K562 (cell line): ENCODE results near the gene COL13A1. TPM values are rescaled to one million over a fixed set of nuclear protein-coding genes. Genes with fewer than 3 reads are reported as not detected.

Experiments used
- ATAC-seq: fragments of 200-7000 bp; cut with Tn5 transposase; 3 replicates; pipeline ENCODE4 v1.9.1; 2020; ENCODE audit warnings: moderate library complexity
- BruUV-seq: library from RNA; stranded (reverse); fragments of 400-500 nt; replicated peaks from 2 replicates; lab custom pipeline; 2021; lab: Mats Ljungman, UMichigan
- CTCF ChIA-PET: fragments of 300-600 bp; formaldehyde crosslinking; extraction: SDS; loops from one replicate; lab custom pipeline; 2021; ENCODE audit warnings: low intra/inter-chr PET ratio; lab: Yijun Ruan, JAX
- POLR2A ChIA-PET: fragments of 300-600, 350-650 bp; sonication (Branson Sonifier 250); formaldehyde crosslinking; extraction: SDS; loops from one replicate; lab custom pipeline; 2021; ENCODE audit warnings: antibody characterized with exemption, inconsistent platforms; lab: Yijun Ruan, JAX
- DNase-seq, 4 experiments: peaks; one replicate each; pipeline versions ENCODE4 v3.0.0 to v3.0.0-alpha.2; 2011 to 2018; ENCODE audit warnings: low spot score in 3 of 4, mixed read lengths in 3 of 4; ENCODE audit errors: extremely low read depth in 1 of 4
- FAIRE-seq: peaks from 2 replicates; lab custom pipeline; 2011; peaks lifted over from hg19 to GRCh38; lab: Jason Lieb, UNC
- H2AFZ ChIP-seq: 2 replicates; pipeline ENCODE4 v1.6.0; 2011; ENCODE audit warnings: low read depth, low read length, control low read depth, inconsistent platforms
- H3K27ac ChIP-seq: fragments of 200-600 bp; 3 replicates; pipeline ENCODE4 v1.8.0; 2011; ENCODE audit warnings: low read depth, mild to moderate bottlenecking, control low read depth, inconsistent platforms, low read length, moderate library complexity, mixed read lengths; ENCODE audit errors: extremely low read depth
- H3K27me3 ChIP-seq, 2 experiments: fragments of 300-600 bp in 1 of 2; 2 replicates in 1 of 2; 3 replicates in 1 of 2; pipeline versions ENCODE4 v1.6.0 to v1.8.0; 2011; ENCODE audit warnings: inconsistent platforms in 2 of 2, low read length in 2 of 2, mild to moderate bottlenecking in 1 of 2, mixed read lengths in 1 of 2, moderate library complexity in 1 of 2; ENCODE audit not compliant: control insufficient read depth in 2 of 2, insufficient read depth in 2 of 2
- H3K36me3 ChIP-seq: fragments of 300-600 bp; 3 replicates; pipeline ENCODE4 v1.8.0; 2011; ENCODE audit warnings: mild to moderate bottlenecking, low read length, inconsistent platforms; ENCODE audit not compliant: control insufficient read depth, insufficient read depth
- H3K4me1 ChIP-seq, 2 experiments: fragments of 200-600 bp in 1 of 2; replicated peaks in 1 of 2; 2 replicates in 1 of 2; 3 replicates in 1 of 2; pipeline versions ENCODE4 v1.5.1 to v1.8.0; 2011; ENCODE audit warnings: inconsistent platforms in 2 of 2, low read length in 2 of 2, mild to moderate bottlenecking in 1 of 2, mixed read lengths in 1 of 2, moderate library complexity in 1 of 2; ENCODE audit not compliant: control insufficient read depth in 2 of 2, insufficient read depth in 2 of 2
- H3K4me2 ChIP-seq: 2 replicates; pipeline ENCODE4 v1.6.1; 2011; ENCODE audit warnings: low read length, control low read depth, inconsistent platforms, mixed read lengths; ENCODE audit not compliant: insufficient read depth
- H3K4me3 ChIP-seq: fragments of 200-600 bp; sonication (generic), shearing (Covaris generic); 2 replicates; pipeline ENCODE4 v1.5.1; 2016; ENCODE audit warnings: control low read depth, inconsistent platforms
- H3K79me2 ChIP-seq: fragments of 200-600 bp; 3 replicates; pipeline ENCODE4 v1.8.0; 2011; ENCODE audit warnings: low read length, inconsistent platforms; ENCODE audit not compliant: control insufficient read depth, insufficient read depth
- H3K9ac ChIP-seq, 2 experiments: 2 replicates each; pipeline versions ENCODE4 v1.6.0 to v1.6.1; 2011; ENCODE audit warnings: low read depth in 2 of 2, low read length in 2 of 2, control low read depth in 1 of 2, inconsistent platforms in 1 of 2, mild to moderate bottlenecking in 1 of 2, mixed read lengths in 1 of 2; ENCODE audit not compliant: insufficient read depth in 1 of 2
- H3K9me1 ChIP-seq: one replicate; pipeline ENCODE4 v1.6.0; 2011; ENCODE audit warnings: inconsistent platforms, mild to moderate bottlenecking, low read length, moderate library complexity; ENCODE audit not compliant: control insufficient read depth, insufficient read depth
- H3K9me3 ChIP-seq: replicated peaks from 2 replicates; pipeline ENCODE4 v1.5.1; 2011; ENCODE audit warnings: low read depth, low read length, inconsistent platforms; ENCODE audit not compliant: control insufficient read depth, insufficient read depth
- H4K20me1 ChIP-seq: replicated peaks from 2 replicates; pipeline ENCODE4 v1.6.1; 2011; ENCODE audit warnings: low read length, inconsistent platforms, mixed read lengths; ENCODE audit not compliant: control insufficient read depth, insufficient read depth
- CBX1 ChIP-seq: sonication (generic); IDR thresholded peaks from 2 replicates; pipeline ENCODE4 v1.6.1; 2016; ENCODE audit warnings: antibody characterized with exemption, low read depth, mild to moderate bottlenecking
- FOXK2 ChIP-seq, 2 experiments: fragments of 450-650 bp; IDR thresholded peaks in 1 of 2; conservative IDR thresholded peaks in 1 of 2; 2 replicates each; pipeline ENCODE4 v1.6.1; 2016; ENCODE audit warnings: low read depth in 2 of 2, mild to moderate bottlenecking in 1 of 2
- HSF4 ChIP-seq: fragments of 250-450 bp; sonication (Bioruptor Pico); IDR thresholded peaks from 2 replicates; pipeline ENCODE4 v2.1.2; 2022; ENCODE audit warnings: mild to moderate bottlenecking, moderate library complexity, borderline replicate concordance
- MAFG ChIP-seq: fragments of 450-650 bp; conservative IDR thresholded peaks from 2 replicates; pipeline ENCODE4 v1.6.1; 2016; ENCODE audit warnings: missing genetic modification characterization, missing compliant biosample characterization
- RBM17 ChIP-seq: fragments of 200-400 bp; formaldehyde crosslinking; IDR thresholded peaks from 2 replicates; pipeline ENCODE4 v1.6.1; 2017; ENCODE audit warnings: low read depth, mild to moderate bottlenecking, low read length, borderline replicate concordance
- TAF1 ChIP-seq: IDR thresholded peaks from 2 replicates; pipeline ENCODE4 v1.6.1; 2011; ENCODE audit warnings: mild to moderate bottlenecking, low read length, moderate library complexity; ENCODE audit not compliant: insufficient read depth, control insufficient read depth, severe bottlenecking; ENCODE audit errors: extremely low read depth
- THRB ChIP-seq: fragments of 450-650 bp; formaldehyde crosslinking; conservative IDR thresholded peaks from 2 replicates; pipeline ENCODE4 v1.4.0; 2022; ENCODE audit warnings: mild to moderate bottlenecking, missing genetic modification characterization
- XRCC5 ChIP-seq: fragments of 200-400 bp; formaldehyde crosslinking; IDR thresholded peaks from 2 replicates; pipeline ENCODE4 v1.6.1; 2017; ENCODE audit warnings: low read depth, mild to moderate bottlenecking, low read length
- ZBTB17 ChIP-seq: fragments of 450-650 bp; formaldehyde crosslinking; IDR thresholded peaks from 2 replicates; pipeline ENCODE4 v1.4.0; 2020; ENCODE audit warnings: mild to moderate bottlenecking
- ZNF124 ChIP-seq: sonication (generic); formaldehyde crosslinking; IDR thresholded peaks from 2 replicates; pipeline ENCODE4 v1.8.1; 2022; ENCODE audit warnings: missing genetic modification reagents
- WGBS: fragments of 100-300 bp; shearing (Covaris generic); methylation state at CpG from one replicate; pipeline ENCODE4 v1.1.6; 2016; ENCODE audit warnings: low coverage, mixed read lengths; ENCODE audit not compliant: insufficient coverage; ENCODE audit errors: missing lambda C conversion rate; 5-methylcytosine and 5-hydroxymethylcytosine counted together
- in situ Hi-C: fragments of 300-500 bp; cut with MboI; formaldehyde crosslinking; loops from 4 replicates; pipeline ENCODE4 v1.15.0; 2018; ENCODE audit warnings: inconsistent platforms, mixed read lengths
- intact Hi-C: fragments of 100-400 bp; cut with micrococcal nuclease; formaldehyde crosslinking; loops from 2 replicates; pipeline ENCODE4 v1.14.2; 2022
- polyA plus RNA-seq, 8 experiments: library from polyadenylated mRNA; depleted of rRNA in 4 of 8; stranded (reverse) in 5 of 8; unstranded in 3 of 8; fragments of >200 nt; fragmentation: Nextera tagmentation in 2 of 8; fragmentation: Illumina TruSeq in 1 of 8; extraction: Ambion mirVana in 2 of 8; extraction: Trizol in 1 of 8; gene quantifications; 2 replicates each; pipeline versions ENCODE4 v1.2.1 to v1.2.3, GENCODE V29; 2011 to 2014; ENCODE audit warnings: inconsistent platforms in 1 of 8, missing spikeins in 1 of 8
- total RNA-seq, 7 experiments: library from RNA; depleted of rRNA in 6 of 7; stranded (reverse); fragments of >200 nt in 6 of 7; fragmentation: Illumina TruSeq in 2 of 7; extraction: Trizol in 2 of 7; gene quantifications; 2 replicates each; pipeline versions ENCODE4 v1.2.1 to v1.2.3, GENCODE V29; 2011 to 2021; ENCODE audit warnings: low replicate concordance in 1 of 7

The COL13A1 gene
- total and polyA plus RNA-seq, 9 of the 15 experiments (the other 6 are each of a cell fraction or from before 2014, with no cell fraction given): not detected

DNA sequence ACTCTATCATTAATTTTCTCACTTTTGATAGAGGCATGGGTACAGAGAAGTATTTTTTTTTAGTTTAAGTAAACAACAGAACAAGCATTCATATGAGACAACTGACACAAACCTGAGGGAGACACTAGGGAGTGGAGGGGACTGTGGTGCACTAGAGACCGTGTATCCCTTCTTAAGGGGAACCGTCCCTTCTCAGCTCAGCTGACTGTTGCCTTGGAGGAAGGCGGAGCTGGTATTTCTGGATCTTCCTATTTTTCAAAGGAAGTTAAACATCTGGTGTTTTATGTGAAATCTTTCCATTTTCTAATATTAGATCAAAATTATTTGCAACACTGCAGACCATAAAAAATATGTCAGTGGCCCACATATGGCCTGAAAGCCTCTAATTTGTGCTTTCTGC, 137.4 kb downstream of the COL13A1 start:
- Histone ChIP-seq H3K9me3 (no peaks in the 10 kb centered on the region), H3K27ac (no peak overlapping the region), H3K4me2 (no peak overlapping the region), H4K20me1 (peaks cover 5% of the 10 kb centered on the region; the same call in 1 of the 2 replicates), H3K36me3 (no peaks in the 10 kb centered on the region), H3K9ac (no peak overlapping the region), H3K27me3 (peaks cover 9 to 45% of the 10 kb centered on the region in 2 experiments; a peak in 3 of 5 replicates), H2AFZ (no peak overlapping the region), H3K79me2 (no peaks in the 10 kb centered on the region), H3K4me1 (0 out of 5 replicates have a peak, but pooled peaks cover 0 to 3% of the 10 kb centered on the region in 2 experiments), H3K9me1 (no peaks in the 10 kb centered on the region), H3K4me3 (no peak overlapping the region)
- TF ChIP-seq TAF1 (no peak), ZBTB17 (CRISPR knock-in tag) (no peak), RBM17 (no peak), ZNF124 (CRISPR knock-in tag) (no peak), MAFG (tag) (no peak), HSF4 (CRISPR knock-in tag) (no peak), FOXK2 (conservative IDR thresholded peaks at IDR 0.05 in 1 of 2, IDR thresholded peaks at IDR 0.05 in 1 of 2; ENCODE audit: low read depth in 2 of 2) (no peak), CBX1 (no peak), THRB (CRISPR knock-in tag) (no peak), XRCC5 (no peak)
- intact Hi-C loops (no loop called here), in situ Hi-C loops (no loop called here)
- no TSS peak for BruUV-seq
- ChIA-PET POLR2A (no interaction called here), CTCF (no interaction called here)
- WGBS: 0% methylated on average over 3 of the region's 3 CpGs
- ATAC-seq (no peak), DNase-seq (no peak), FAIRE-seq (no peak)
